ENCODE results near the gene FRMD4B.

- TF ChIP-seq EZH2 (IDR thresholded peaks at IDR 0.05; ENCODE audit: insufficient read depth, poor library complexity, severe bottlenecking) (no peak), EZH2phosphoT487 (IDR thresholded peaks at IDR 0.05; ENCODE audit: insufficient read depth, low read depth) (no peak)
These were observed 5.7 kb upstream of the FRMD4B start for GRCh38 chr3:69391554-69391953.
